ENCODE measurements around the gene ABCA6.

DNA sequence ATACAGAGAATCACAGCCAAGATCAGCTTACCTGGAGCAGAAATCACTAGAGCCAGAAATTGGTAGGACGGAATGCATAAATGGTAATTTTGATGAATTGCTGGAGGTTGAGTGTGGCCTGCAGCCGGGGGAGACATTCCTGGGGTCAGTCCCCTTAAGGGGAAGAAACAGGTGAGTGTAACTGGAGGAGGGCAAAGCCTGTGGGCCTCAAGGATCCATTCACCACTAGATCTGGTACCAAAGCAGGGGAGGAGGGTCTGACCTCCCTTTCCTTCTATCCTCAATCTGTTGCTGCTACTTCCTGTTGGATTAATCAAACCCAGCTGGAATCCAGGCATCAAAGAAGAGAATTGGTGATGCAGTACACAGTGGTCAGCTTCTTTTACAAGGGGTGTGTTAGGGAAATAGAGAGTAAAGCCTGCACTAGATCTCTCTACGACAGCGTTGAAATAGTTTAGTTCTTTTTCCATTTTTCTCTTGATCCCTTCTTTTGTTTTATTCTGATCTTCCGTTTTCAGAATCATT, 72.4 kb downstream of the ABCA6 start:
- TF ChIP-seq CEBPB (IDR thresholded peaks at IDR 0.05) (no peak), SREBF2 (IDR thresholded peaks at IDR 0.05) (no peak), RAD21 (conservative IDR thresholded peaks at IDR 0.05 in 1 of 2, IDR thresholded peaks at IDR 0.05 in 1 of 2) (no peak), RNF2 (IDR thresholded peaks at IDR 0.05; ENCODE audit: borderline replicate concordance, low read depth) (no peak)
